IMR-90 (cell line): ENCODE measurements around the gene RAI14. TPM values are rescaled to one million over a fixed set of nuclear protein-coding genes. Genes with fewer than 3 reads are reported as not detected.

ENCODE experiments used
- ATAC-seq: fragments of 200-7000 bp; cut with Tn5 transposase; 2 replicates; pipeline ENCODE4 v1.9.1; 2020; ENCODE audit warnings: low read depth, mild to moderate bottlenecking, moderate library complexity
- BruUV-seq: library from RNA; stranded (reverse); fragments of 400-500 nt; replicated peaks from 2 replicates; lab custom pipeline; 2021; lab: Mats Ljungman, UMichigan
- CTCF ChIA-PET: fragments of 300-600 bp; formaldehyde crosslinking; extraction: SDS; loops from one replicate; lab custom pipeline; 2021; ENCODE audit warnings: antibody characterized with exemption; lab: Yijun Ruan, JAX
- POLR2A ChIA-PET: fragments of 300-600 bp; sonication (Branson Sonifier 250); formaldehyde crosslinking; loops from one replicate; lab custom pipeline; 2022; ENCODE audit warnings: antibody characterized with exemption; ENCODE audit not compliant: unreplicated experiment; lab: Charles Lee
- DNase-seq: peaks from one replicate; pipeline ENCODE4 v3.0.0; 2013
- H2AFZ ChIP-seq: replicated peaks from 2 replicates; pipeline ENCODE3; 2013; ENCODE audit warnings: low read length, mild to moderate bottlenecking; ENCODE audit not compliant: poor library complexity
- H2AK5ac ChIP-seq: 2 replicates; pipeline ENCODE4 v1.6.1; 2013; ENCODE audit warnings: low read depth, low read length, inconsistent platforms
- H2AK9ac ChIP-seq: replicated peaks from 2 replicates; pipeline ENCODE3; 2013; ENCODE audit warnings: mild to moderate bottlenecking, low read depth, low read length, moderate library complexity; ENCODE audit not compliant: poor library complexity
- H2BK120ac ChIP-seq: 2 replicates; pipeline ENCODE4 v1.6.1; 2013; ENCODE audit warnings: low read depth, low read length, inconsistent platforms
- H2BK15ac ChIP-seq: 3 replicates; pipeline ENCODE4 v1.6.1; 2013; ENCODE audit warnings: low read depth, low read length, inconsistent platforms
- H2BK20ac ChIP-seq: 2 replicates; pipeline ENCODE4 v1.6.1; 2013; ENCODE audit warnings: low read depth, mild to moderate bottlenecking, inconsistent platforms, low read length, moderate library complexity
- H2BK5ac ChIP-seq: 2 replicates; pipeline ENCODE4 v1.6.1; 2013; ENCODE audit warnings: mild to moderate bottlenecking, low read depth, low read length, inconsistent platforms; ENCODE audit not compliant: poor library complexity, severe bottlenecking
- H3K14ac ChIP-seq: replicated peaks from 2 replicates; pipeline ENCODE4 v1.6.1; 2013; ENCODE audit warnings: low read depth, low read length, inconsistent platforms
- H3K18ac ChIP-seq: 2 replicates; pipeline ENCODE4 v1.6.1; 2013; ENCODE audit warnings: low read depth, low read length, control low read depth
- H3K23ac ChIP-seq: 2 replicates; pipeline ENCODE4 v1.6.1; 2013; ENCODE audit warnings: low read depth, low read length, inconsistent platforms
- H3K27ac ChIP-seq: 2 replicates; pipeline ENCODE4 v1.5.1; 2013; ENCODE audit warnings: mild to moderate bottlenecking, control low read depth, low read length; ENCODE audit not compliant: insufficient read depth
- H3K27me3 ChIP-seq: 2 replicates; pipeline ENCODE4 v1.6.1; 2013; ENCODE audit warnings: low read length; ENCODE audit not compliant: control insufficient read depth, insufficient read depth
- H3K36me3 ChIP-seq: 2 replicates; pipeline ENCODE4 v1.6.1; 2013; ENCODE audit warnings: low read length, mixed read lengths; ENCODE audit not compliant: control insufficient read depth, insufficient read depth
- H3K4ac ChIP-seq: 2 replicates; pipeline ENCODE4 v1.6.1; 2013; ENCODE audit warnings: low read depth, low read length, inconsistent platforms
- H3K4me1 ChIP-seq: 2 replicates; pipeline ENCODE4 v1.6.1; 2013; ENCODE audit warnings: low read length, mixed read lengths; ENCODE audit not compliant: control insufficient read depth, insufficient read depth
- H3K4me2 ChIP-seq: 2 replicates; pipeline ENCODE4 v1.6.1; 2013; ENCODE audit warnings: low read depth, mild to moderate bottlenecking, control low read depth, low read length, moderate library complexity
- H3K4me3 ChIP-seq: 2 replicates; pipeline ENCODE4 v1.5.1; 2013; ENCODE audit warnings: low read depth, mild to moderate bottlenecking, control low read depth, low read length, moderate library complexity; ENCODE audit not compliant: insufficient read depth
- H3K56ac ChIP-seq: 2 replicates; pipeline ENCODE4 v1.6.1; 2013; ENCODE audit warnings: low read length, inconsistent platforms; ENCODE audit not compliant: insufficient read depth; ENCODE audit errors: extremely low read depth
- H3K79me1 ChIP-seq, 2 experiments: 2 replicates each; pipeline ENCODE4 v1.6.1; 2013; ENCODE audit warnings: low read length in 2 of 2, inconsistent platforms in 1 of 2, low read depth in 1 of 2
- H3K9ac ChIP-seq: 2 replicates; pipeline ENCODE4 v1.6.1; 2013; ENCODE audit warnings: low read depth, low read length, control low read depth
- H3K9me1 ChIP-seq: 2 replicates; pipeline ENCODE4 v1.6.1; 2013; ENCODE audit warnings: low read length, inconsistent platforms; ENCODE audit not compliant: insufficient read depth
- H3K9me3 ChIP-seq: 2 replicates; pipeline ENCODE4 v1.6.1; 2013; ENCODE audit warnings: low read length; ENCODE audit not compliant: control insufficient read depth, insufficient read depth
- H4K20me1 ChIP-seq: 2 replicates; pipeline ENCODE4 v1.6.1; 2013; ENCODE audit warnings: low read length, inconsistent platforms; ENCODE audit not compliant: insufficient read depth
- H4K5ac ChIP-seq: 2 replicates; pipeline ENCODE4 v1.6.1; 2013; ENCODE audit warnings: mild to moderate bottlenecking, low read depth, low read length, control low read depth
- H4K8ac ChIP-seq, 2 experiments: 2 replicates each; pipeline ENCODE4 v1.6.1; 2013; ENCODE audit warnings: low read depth in 2 of 2, low read length in 2 of 2, control low read depth in 1 of 2, inconsistent platforms in 1 of 2
- H4K91ac ChIP-seq: 2 replicates; pipeline ENCODE4 v1.6.1; 2013; ENCODE audit warnings: low read depth, low read length, inconsistent platforms; ENCODE audit not compliant: insufficient read depth
- BHLHE40 ChIP-seq: fragments of 150-350 bp; IDR thresholded peaks from 2 replicates; pipeline ENCODE4 v1.6.1; 2016; ENCODE audit warnings: mild to moderate bottlenecking, low read depth, low read length
- CHD1 ChIP-seq: IDR thresholded peaks from 2 replicates; pipeline ENCODE4 v1.6.1; 2012; ENCODE audit warnings: low read depth, low read length, improper control_type of control experiment
- MAZ ChIP-seq: IDR thresholded peaks from 2 replicates; pipeline ENCODE4 v1.6.1; 2012; ENCODE audit warnings: low read depth, mild to moderate bottlenecking, low read length, improper control_type of control experiment, moderate library complexity, borderline replicate concordance
- MXI1 ChIP-seq: IDR thresholded peaks from 2 replicates; pipeline ENCODE4 v1.6.1; 2012; ENCODE audit warnings: low read depth, mild to moderate bottlenecking, low read length, moderate library complexity, borderline replicate concordance
- NFE2L2 ChIP-seq: fragments of 150-350 bp; IDR thresholded peaks from 2 replicates; pipeline ENCODE4 v1.6.1; 2016; ENCODE audit warnings: low read depth, mild to moderate bottlenecking, low read length
- RCOR1 ChIP-seq: IDR thresholded peaks from 2 replicates; pipeline ENCODE4 v1.6.1; 2012; ENCODE audit warnings: mild to moderate bottlenecking, low read length, improper control_type of control experiment; ENCODE audit not compliant: insufficient replicate concordance
- SMC3 ChIP-seq: fragments of 150-350 bp; IDR thresholded peaks from 2 replicates; pipeline ENCODE4 v1.6.1; 2016; ENCODE audit warnings: low read depth, mild to moderate bottlenecking, antibody characterized with exemption, low read length, moderate library complexity
- dilution Hi-C: fragments of 300-500 bp; cut with HindIII; formaldehyde crosslinking; loops from one replicate; pipeline ENCODE4 v1.14.3; 2018; ENCODE audit warnings: low sequenced_read_pairs; ENCODE audit not compliant: unreplicated experiment
- in situ Hi-C: fragments of 300-500 bp; cut with MboI; formaldehyde crosslinking; loops from 3 replicates; pipeline ENCODE4 v1.14.3; 2019; ENCODE audit warnings: low sequenced_read_pairs, inconsistent platforms, mixed read lengths
- intact Hi-C: fragments of 100-400 bp; cut with micrococcal nuclease; formaldehyde crosslinking; loops from 2 replicates; pipeline ENCODE4 v1.10.0; 2022
- polyA plus RNA-seq, 3 experiments: library from polyadenylated mRNA; depleted of rRNA; stranded (reverse); fragments of >200 nt; gene quantifications; 2 replicates each; pipeline ENCODE4 v1.2.3, GENCODE V29; 2012; ENCODE audit warnings: low replicate concordance in 1 of 3
- total RNA-seq: library from RNA; depleted of rRNA; stranded (reverse); fragments of >200 nt; gene quantifications from 2 replicates; pipeline ENCODE4 v1.2.3, GENCODE V29; 2012
- TF ChIP-seq, protein P1 (sequence below): fragments of 150-350 bp; IDR thresholded peaks from 2 replicates; pipeline ENCODE4 v1.6.1; 2017; ENCODE audit warnings: mild to moderate bottlenecking, antibody characterized with exemption, low read length, low read depth

The RAI14 gene
- total and polyA plus RNA-seq, 2 of the 4 experiments (the other 2 are of a cell fraction) = 221 to 267 TPM

GRCh38 chr5:34847056-34847455, 190.9 kb downstream of the RAI14 start:
- H3K79me1 ChIP-seq = no peaks in the 10 kb centered on the region
- DNase-seq = no peak
- no peak overlapping the region for H2BK5ac ChIP-seq
- H3K56ac ChIP-seq = no peak overlapping the region
- H3K9ac ChIP-seq = no peak overlapping the region
- H3K9me3 ChIP-seq = peaks cover 2% of the 10 kb centered on the region; the same call in 1 of the 2 replicates
- no peak overlapping the region for H3K4ac ChIP-seq
- intact Hi-C loops = no loop called here
- H2BK120ac ChIP-seq = no peak overlapping the region
- no peak overlapping the region for H3K4me2 ChIP-seq
- no peak overlapping the region for H2AK5ac ChIP-seq
- no peak overlapping the region for H3K14ac ChIP-seq
- no peaks in the 10 kb centered on the region for H3K27me3 ChIP-seq
- no peak overlapping the region for H3K18ac ChIP-seq
- no peak overlapping the region for H3K27ac ChIP-seq
- H4K20me1 ChIP-seq = no peaks in the 10 kb centered on the region
- POLR2A ChIA-PET = interaction anchor here (0.6 kb wide), 1 partner anchor 123 kb away, joined by 4 read pairs; no protein-coding TSS in a partner anchor
- no peak overlapping the region for H2BK15ac ChIP-seq
- CTCF ChIA-PET = no interaction called here
- H4K5ac ChIP-seq = no peak overlapping the region
- peaks cover 3% of the 10 kb centered on the region; the same call in 1 of the 2 replicates for H3K4me1 ChIP-seq
- no peaks in the 10 kb centered on the region for H3K36me3 ChIP-seq
- dilution Hi-C loops = no loop called here
- TF ChIP-seq NFE2L2 = no peak
- TF ChIP-seq, protein P1, sequence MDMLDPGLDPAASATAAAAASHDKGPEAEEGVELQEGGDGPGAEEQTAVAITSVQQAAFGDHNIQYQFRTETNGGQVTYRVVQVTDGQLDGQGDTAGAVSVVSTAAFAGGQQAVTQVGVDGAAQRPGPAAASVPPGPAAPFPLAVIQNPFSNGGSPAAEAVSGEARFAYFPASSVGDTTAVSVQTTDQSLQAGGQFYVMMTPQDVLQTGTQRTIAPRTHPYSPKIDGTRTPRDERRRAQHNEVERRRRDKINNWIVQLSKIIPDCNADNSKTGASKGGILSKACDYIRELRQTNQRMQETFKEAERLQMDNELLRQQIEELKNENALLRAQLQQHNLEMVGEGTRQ = no peak
- TF ChIP-seq MXI1 = no peak
- TF ChIP-seq CHD1 = no peak
- TF ChIP-seq BHLHE40 = no peak
- no peak for TF ChIP-seq RCOR1
- no peak for TF ChIP-seq SMC3
- TF ChIP-seq MAZ = no peak
- ATAC-seq = no peak
- H4K91ac ChIP-seq = no peak overlapping the region
- no peak overlapping the region for H4K8ac ChIP-seq
- no peak overlapping the region for H2AFZ ChIP-seq
- no peak overlapping the region for H2BK20ac ChIP-seq
- in situ Hi-C loops = no loop called here
- H2AK9ac ChIP-seq = no peak overlapping the region
- H3K4me3 ChIP-seq = no peak overlapping the region
- H3K9me1 ChIP-seq = no peaks in the 10 kb centered on the region
- H3K23ac ChIP-seq = no peak overlapping the region
- BruUV-seq = no TSS peak
